Adipocyte (in vitro differentiated cells): ENCODE measurements around the gene PDE1A.
A peak's percentile ranks its signal among the peaks of the same experiment; 100 is the strongest.

Experiments used
- DNase-seq: peaks from one replicate; pipeline ENCODE4 v3.0.0-alpha.2; 2015; ENCODE audit warnings: low read depth
- H3K27me3 ChIP-seq: replicated peaks from 2 replicates; pipeline ENCODE4 v1.7.0; 2013; ENCODE audit warnings: mild to moderate bottlenecking, low read length, moderate library complexity; ENCODE audit not compliant: control insufficient read depth, insufficient read depth
- H3K36me3 ChIP-seq: 2 replicates; pipeline ENCODE4 v1.7.0; 2013; ENCODE audit warnings: low read length, mild to moderate bottlenecking, moderate library complexity; ENCODE audit not compliant: control insufficient read depth, insufficient read depth, severe bottlenecking
- H3K4me1 ChIP-seq: 2 replicates; pipeline ENCODE4 v1.7.0; 2013; ENCODE audit warnings: mild to moderate bottlenecking, low read length, moderate library complexity; ENCODE audit not compliant: control insufficient read depth, insufficient read depth
- H3K4me3 ChIP-seq: 2 replicates; pipeline ENCODE4 v1.7.0; 2013; ENCODE audit warnings: mild to moderate bottlenecking, low read length, moderate library complexity
- H3K9ac ChIP-seq: 2 replicates; pipeline ENCODE4 v1.7.0; 2013; ENCODE audit warnings: mild to moderate bottlenecking, low read length, moderate library complexity
- H3K9me3 ChIP-seq: 2 replicates; pipeline ENCODE4 v1.7.0; 2013; ENCODE audit warnings: mild to moderate bottlenecking, low read length, moderate library complexity; ENCODE audit not compliant: control insufficient read depth

Gene PDE1A

DNA sequence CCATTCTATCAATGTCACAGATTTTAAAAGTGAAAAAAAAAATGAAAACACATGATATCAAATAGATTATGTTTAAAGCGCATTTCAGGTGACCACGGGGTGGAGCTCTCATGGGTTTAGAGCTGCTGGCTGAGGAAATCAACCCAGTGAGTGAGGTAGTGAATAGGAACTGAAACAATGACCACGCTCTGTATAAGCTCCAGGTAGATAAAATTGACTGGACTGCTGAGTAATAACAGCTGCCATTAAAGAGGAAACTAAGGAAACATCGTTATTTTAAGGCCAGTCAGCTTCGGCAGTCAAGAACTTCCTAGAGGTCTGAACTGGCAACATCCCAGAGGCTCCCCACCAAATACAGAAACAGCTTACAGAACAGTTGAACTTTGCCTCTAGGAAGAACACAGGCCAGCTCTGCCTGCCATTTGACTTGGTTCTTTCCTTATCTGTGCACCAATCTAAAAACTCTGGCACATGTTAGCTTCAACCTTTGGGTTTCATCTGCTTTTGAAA lies 185.9 kb downstream of the PDE1A start:
- Histone ChIP-seq H3K9ac (no peak overlapping the region), H3K4me3 (no peak overlapping the region), H3K27me3 (no peaks in the 10 kb centered on the region), H3K4me1 (peaks cover 6% of the 10 kb centered on the region), H3K9me3 (no peaks in the 10 kb centered on the region), H3K36me3 (peaks cover 23% of the 10 kb centered on the region)
- no peak for DNase-seq

DNA sequence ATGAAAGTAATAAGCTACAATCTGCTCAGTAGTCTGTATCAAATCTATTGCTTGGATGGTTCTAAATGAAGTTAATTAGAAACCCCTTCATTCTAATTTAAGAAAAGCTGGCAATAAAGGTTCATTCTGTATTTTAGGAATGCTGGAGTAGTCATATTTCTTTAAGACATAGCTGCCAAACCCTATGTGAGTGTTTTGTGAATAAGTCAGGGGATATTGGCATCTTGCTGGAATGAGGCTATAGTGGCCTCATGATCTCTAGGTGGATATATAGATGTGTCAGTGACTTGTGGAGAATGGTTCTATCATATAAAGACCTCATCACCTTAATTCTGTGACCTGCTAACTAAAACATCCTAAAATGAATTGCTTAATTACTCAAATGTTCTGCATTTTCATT lies 196.3 kb downstream of the PDE1A start:
- H3K27me3 ChIP-seq: no peaks in the 10 kb centered on the region
- no peak overlapping the region for H3K9ac ChIP-seq
- peak; percentile 30 for DNase-seq
- H3K4me3 ChIP-seq: no peak overlapping the region
- peaks cover 47% of the 10 kb centered on the region for H3K4me1 ChIP-seq
- peaks cover 4% of the 10 kb centered on the region for H3K36me3 ChIP-seq
- H3K9me3 ChIP-seq: no peaks in the 10 kb centered on the region

DNA sequence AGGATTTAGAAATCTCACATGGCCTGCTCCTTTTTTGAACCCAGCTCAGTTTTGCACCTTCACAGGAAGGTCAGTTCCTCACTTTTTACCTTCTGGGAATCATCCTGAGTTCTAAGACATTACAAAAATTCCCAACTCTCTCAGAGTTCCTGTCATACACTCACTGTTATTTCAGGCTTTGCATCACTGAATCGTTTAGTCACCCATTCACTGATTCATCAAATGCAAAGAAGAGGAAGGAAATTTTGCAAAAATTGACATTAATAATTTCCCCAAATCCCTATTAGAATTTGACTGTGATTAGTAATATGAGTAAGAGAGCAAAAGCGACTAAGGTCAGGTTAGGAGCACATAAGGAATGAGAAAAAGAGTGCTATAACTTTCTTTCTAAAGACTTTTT lies 197.5 kb downstream of the PDE1A start:
- peaks cover 7% of the 10 kb centered on the region for H3K36me3 ChIP-seq
- H3K9me3 ChIP-seq: no peaks in the 10 kb centered on the region
- DNase-seq: peak; percentile 19
- no peaks in the 10 kb centered on the region for H3K27me3 ChIP-seq
- peaks cover 47% of the 10 kb centered on the region for H3K4me1 ChIP-seq
- peak overlapping the region; percentile 39 for H3K9ac ChIP-seq
- peak overlapping the region; percentile 36 for H3K4me3 ChIP-seq

DNA sequence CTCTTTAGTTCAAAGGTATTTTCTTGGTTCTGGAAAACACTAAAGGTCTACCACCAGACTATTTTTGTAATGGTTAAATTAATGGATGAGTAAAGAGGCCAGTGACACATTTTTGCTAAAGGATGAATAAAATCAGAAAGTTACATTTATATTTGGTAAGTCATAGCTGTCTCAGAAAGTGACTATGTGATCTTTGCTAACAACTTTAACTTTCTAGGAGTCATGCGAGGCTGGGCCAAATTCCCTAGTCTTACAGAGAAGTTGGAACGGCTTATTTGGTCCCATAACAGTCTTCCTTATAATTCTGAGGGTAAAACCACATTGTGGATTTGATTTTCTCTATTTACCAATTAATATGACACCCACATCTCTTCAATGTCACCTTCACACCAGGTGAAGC lies 198.1 kb downstream of the PDE1A start:
- Histone ChIP-seq H3K9ac (peak overlapping the region; percentile 39), H3K4me3 (peak overlapping the region; percentile 36), H3K36me3 (peaks cover 8% of the 10 kb centered on the region), H3K4me1 (peaks cover 47% of the 10 kb centered on the region), H3K9me3 (no peaks in the 10 kb centered on the region), H3K27me3 (no peaks in the 10 kb centered on the region)
- peak; percentile 22 for DNase-seq

DNA sequence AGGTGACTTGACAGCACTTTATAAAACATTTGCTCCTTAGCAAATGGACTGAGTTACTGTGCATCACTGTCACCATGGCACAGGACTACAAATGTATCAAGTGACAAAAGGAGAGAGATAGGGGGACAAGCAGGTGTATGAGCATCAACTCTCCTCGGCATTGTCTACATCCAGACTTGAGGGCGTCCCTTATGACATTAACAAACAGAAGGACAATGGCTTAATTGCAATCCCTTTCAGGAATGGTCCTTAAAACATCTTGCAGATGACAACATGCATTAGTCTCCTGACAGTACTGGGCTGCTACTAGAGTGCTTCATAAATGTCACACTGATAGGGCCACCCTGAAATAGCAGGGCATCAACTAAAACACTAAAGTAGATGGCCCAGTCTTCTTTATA lies 198.8 kb downstream of the PDE1A start:
- DNase-seq: no peak
- Histone ChIP-seq H3K9ac (peak overlapping the region; percentile 28), H3K4me1 (peaks cover 47% of the 10 kb centered on the region), H3K9me3 (no peaks in the 10 kb centered on the region), H3K27me3 (no peaks in the 10 kb centered on the region), H3K36me3 (peaks cover 11% of the 10 kb centered on the region), H3K4me3 (no peak overlapping the region)

DNA sequence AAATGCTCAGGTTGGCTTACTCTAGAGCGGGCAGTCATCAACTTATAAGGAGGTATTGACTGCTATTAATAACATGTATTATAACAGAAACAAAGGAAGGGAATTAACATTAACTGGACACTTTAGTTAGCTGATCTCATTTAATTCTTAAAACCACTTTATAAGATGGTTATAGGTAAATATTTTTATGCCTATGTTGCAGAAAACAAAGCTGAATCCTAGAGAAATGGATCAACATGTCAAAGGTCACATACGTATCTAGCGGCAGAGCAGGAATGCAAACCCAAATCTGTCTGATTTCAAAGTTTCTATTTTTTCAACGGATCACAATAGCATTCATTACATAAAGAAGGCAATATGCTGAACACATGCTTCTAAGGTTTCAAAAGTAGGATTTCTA lies 200.0 kb downstream of the PDE1A start:
- no peaks in the 10 kb centered on the region for H3K27me3 ChIP-seq
- H3K9me3 ChIP-seq: no peaks in the 10 kb centered on the region
- DNase-seq: no peak
- no peak overlapping the region for H3K4me3 ChIP-seq
- peaks cover 22% of the 10 kb centered on the region for H3K36me3 ChIP-seq
- no peak overlapping the region for H3K9ac ChIP-seq
- H3K4me1 ChIP-seq: peaks cover 47% of the 10 kb centered on the region

DNA sequence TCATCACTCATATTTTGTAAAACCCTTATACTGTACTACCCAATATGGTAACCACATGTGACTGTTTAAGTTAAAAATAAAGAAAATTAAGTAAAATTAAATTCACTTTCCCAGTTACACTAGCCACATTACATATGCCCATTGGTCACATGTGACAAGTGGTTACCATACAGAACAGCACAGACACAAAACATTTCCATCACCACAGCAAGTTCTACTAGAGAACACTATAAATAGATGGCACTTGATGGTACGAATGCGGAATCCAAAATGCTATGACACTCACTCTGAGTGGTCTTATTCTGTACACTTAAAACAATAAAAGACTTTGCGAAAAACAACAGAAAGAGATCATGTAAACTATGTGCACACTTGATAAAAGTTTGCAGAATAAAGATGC lies 202.2 kb downstream of the PDE1A start:
- Histone ChIP-seq H3K4me3 (no peak overlapping the region), H3K4me1 (peaks cover 32% of the 10 kb centered on the region), H3K9ac (no peak overlapping the region), H3K36me3 (peaks cover 22% of the 10 kb centered on the region), H3K9me3 (no peaks in the 10 kb centered on the region), H3K27me3 (no peaks in the 10 kb centered on the region)
- DNase-seq: no peak

DNA sequence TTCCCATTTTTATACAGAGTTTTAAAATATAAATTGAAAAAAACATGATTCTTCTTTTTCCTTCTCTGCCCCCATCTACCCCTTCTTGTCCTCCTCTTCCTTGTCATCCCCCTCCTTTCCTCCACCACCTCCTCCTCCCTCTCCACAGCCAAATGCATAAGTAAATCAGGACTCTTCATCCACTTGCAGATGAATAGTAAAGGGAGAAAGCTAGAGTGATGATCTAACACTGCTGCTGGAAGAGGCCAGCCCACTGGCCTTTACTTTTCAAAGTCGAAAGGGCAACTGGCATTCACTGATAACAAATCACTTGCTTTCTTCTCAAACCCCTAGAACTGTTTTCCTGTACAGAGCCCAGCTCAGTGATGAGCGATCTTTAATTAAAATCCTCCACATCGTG lies 205.8 kb downstream of the PDE1A start:
- Histone ChIP-seq H3K36me3 (peaks cover 22% of the 10 kb centered on the region), H3K4me1 (no peaks in the 10 kb centered on the region), H3K9ac (no peak overlapping the region), H3K27me3 (no peaks in the 10 kb centered on the region), H3K9me3 (no peaks in the 10 kb centered on the region), H3K4me3 (no peak overlapping the region)
- DNase-seq: no peak

DNA sequence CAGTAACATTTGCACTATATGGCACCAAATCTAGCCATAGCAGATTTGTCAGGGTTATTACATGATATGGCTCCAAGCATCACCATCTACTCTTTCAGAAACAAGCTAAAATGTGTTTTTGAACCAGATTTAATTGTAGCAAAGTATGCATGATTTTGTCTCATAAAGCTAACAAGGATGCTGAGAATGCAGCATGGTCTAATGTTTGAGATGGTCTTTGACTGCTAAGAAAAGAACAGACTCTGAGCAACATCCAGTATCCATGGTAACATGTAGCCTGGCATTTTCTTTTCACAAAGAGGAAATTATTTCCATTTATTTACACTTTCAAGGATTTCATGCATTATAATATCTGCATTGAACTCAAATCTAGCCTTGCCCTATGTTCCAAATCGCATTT lies 206.5 kb downstream of the PDE1A start:
- no peak overlapping the region for H3K4me3 ChIP-seq
- no peak overlapping the region for H3K9ac ChIP-seq
- H3K4me1 ChIP-seq: no peaks in the 10 kb centered on the region
- no peak for DNase-seq
- H3K9me3 ChIP-seq: no peaks in the 10 kb centered on the region
- no peaks in the 10 kb centered on the region for H3K27me3 ChIP-seq
- H3K36me3 ChIP-seq: peaks cover 22% of the 10 kb centered on the region

DNA sequence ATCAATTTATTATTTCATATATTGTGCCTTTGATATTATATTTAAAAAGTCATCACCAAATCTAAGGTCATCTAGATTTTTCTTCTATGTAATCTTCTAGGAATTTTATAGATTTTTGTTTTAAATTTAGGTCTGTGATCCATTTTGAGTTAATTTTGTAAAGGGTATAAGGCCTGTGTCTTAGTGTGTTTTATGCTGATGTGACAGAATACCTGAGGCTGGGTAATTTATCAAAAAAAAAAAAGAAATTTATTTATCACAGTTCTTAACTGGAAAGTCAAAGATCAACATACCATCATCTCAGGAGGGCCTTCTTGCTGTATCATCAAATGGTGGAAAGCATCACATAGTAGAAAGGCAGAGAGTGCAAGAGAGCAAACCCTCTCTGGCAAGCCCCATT lies 216.2 kb downstream of the PDE1A start:
- Histone ChIP-seq H3K4me1 (no peaks in the 10 kb centered on the region), H3K27me3 (no peaks in the 10 kb centered on the region), H3K9ac (no peak overlapping the region), H3K36me3 (peaks cover 22% of the 10 kb centered on the region), H3K9me3 (no peaks in the 10 kb centered on the region), H3K4me3 (no peak overlapping the region)
- no peak for DNase-seq

DNA sequence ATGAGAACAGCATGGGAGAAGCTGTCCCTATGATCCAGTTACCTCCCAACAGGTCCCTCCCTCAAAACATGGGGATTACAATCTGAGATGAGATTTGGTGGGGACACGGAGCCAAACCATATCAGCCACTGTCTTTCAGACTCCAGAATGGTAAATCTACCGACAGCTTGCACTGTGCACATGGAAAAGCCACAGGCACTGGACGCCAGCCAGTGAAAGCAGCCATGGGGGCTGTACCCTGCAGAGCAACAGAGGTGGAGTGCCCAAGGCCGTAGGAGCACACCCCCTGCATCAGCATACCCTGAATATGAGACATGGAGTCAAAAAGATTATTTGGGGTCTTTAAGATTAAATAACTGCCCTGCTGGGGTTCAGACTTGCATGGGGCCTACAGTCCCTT lies 218.4 kb downstream of the PDE1A start:
- DNase-seq: no peak
- Histone ChIP-seq H3K36me3 (peaks cover 31% of the 10 kb centered on the region), H3K4me1 (no peaks in the 10 kb centered on the region), H3K9ac (no peak overlapping the region), H3K4me3 (no peak overlapping the region), H3K27me3 (no peaks in the 10 kb centered on the region), H3K9me3 (no peaks in the 10 kb centered on the region)

DNA sequence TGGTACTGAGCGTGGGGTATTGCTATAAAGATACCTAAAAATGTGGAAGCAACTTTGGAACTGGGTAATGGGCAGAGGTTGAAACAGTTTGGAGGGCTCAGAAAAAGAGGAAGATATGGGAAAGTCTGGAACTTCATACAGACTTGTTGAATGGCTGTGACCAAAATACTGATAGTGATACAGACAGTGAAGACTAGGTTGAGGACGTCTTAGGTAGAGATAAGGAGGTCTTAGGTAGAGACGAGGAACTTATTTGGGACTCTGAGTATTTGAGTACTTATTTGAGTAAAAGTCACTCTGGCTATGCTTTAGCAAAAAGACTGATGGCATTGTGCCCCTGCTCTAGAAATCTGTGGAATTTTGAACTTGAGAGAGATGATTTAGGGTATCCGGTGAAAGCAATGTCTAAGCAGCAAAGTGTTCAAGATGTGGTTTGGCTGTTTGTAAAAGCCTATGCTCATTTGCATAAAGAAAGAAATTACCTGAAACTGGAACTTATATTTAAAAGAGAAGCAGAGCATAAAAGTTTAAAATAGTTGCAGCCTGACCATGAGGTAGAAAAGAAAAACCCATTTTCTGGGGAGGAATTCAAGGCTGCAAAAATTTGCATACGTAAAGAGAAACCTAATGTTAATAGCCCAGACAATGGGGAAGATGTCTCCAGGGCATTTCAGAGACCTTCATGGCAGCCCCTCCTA lies 219.6 kb downstream of the PDE1A start:
- Histone ChIP-seq H3K9me3 (no peaks in the 10 kb centered on the region), H3K9ac (no peak overlapping the region)

More for the DNA sequence above, 219.6 kb downstream of the PDE1A start:
- Histone ChIP-seq H3K4me3 (no peak overlapping the region), H3K36me3 (peaks cover 31% of the 10 kb centered on the region), H3K27me3 (no peaks in the 10 kb centered on the region), H3K4me1 (no peaks in the 10 kb centered on the region)
- DNase-seq: no peak
